ENCODE data around the gene SERPINA12.
"Not testable (repeated sequence)": the region's sequence is repeated elsewhere in the genome, so short reads cannot be mapped to it uniquely, and the experiment has no call there.

Gene SERPINA12

GRCh38 chr14:94484481-94484880, 24.8 kb downstream of the SERPINA12 start:
- H3K9ac ChIP-seq (ENCODE audit: low read length): no peak overlapping the region
- peaks cover 3% of the 10 kb centered on the region; the same call in 1 of the 2 replicates for H3K27me3 ChIP-seq (ENCODE audit: insufficient read depth, low read length)
- no peak overlapping the region for H2AFZ ChIP-seq (ENCODE audit: low read length)
- no peaks in the 10 kb centered on the region for H3K36me3 ChIP-seq (ENCODE audit: insufficient read depth, low read length)
- H3K9me2 ChIP-seq (ENCODE audit: low read depth, low read length): no peaks in the 10 kb centered on the region
- no peaks in the 10 kb centered on the region for H3K4me1 ChIP-seq (ENCODE audit: insufficient read depth, low read length, severe bottlenecking)
- no peaks in the 10 kb centered on the region for H3F3A ChIP-seq (ENCODE audit: insufficient read depth, low read length)
- TF ChIP-seq EZH2 (IDR thresholded peaks at IDR 0.05; ENCODE audit: borderline replicate concordance, low read length) (no peak), CTCF (IDR thresholded peaks at IDR 0.05; ENCODE audit: low read length) (no peak)
- H3K4me3 ChIP-seq (ENCODE audit: low read depth, low read length, poor library complexity, severe bottlenecking): no peak overlapping the region
- H3K27ac ChIP-seq (ENCODE audit: low read depth, low read length, poor library complexity, severe bottlenecking): no peak overlapping the region
- H3K79me2 ChIP-seq (ENCODE audit: insufficient read depth, low read length): no peaks in the 10 kb centered on the region
- no peaks in the 10 kb centered on the region for H4K20me1 ChIP-seq (ENCODE audit: insufficient read depth, low read length)
- H3K9me3 ChIP-seq (ENCODE audit: low read length): no peaks in the 10 kb centered on the region
- no peak overlapping the region for H3K4me2 ChIP-seq (ENCODE audit: low read length)

- Histone ChIP-seq H3K9me2 (ENCODE audit: low read depth, low read length) (no peaks in the 10 kb centered on the region), H3K36me3 (ENCODE audit: insufficient read depth, low read length) (no peaks in the 10 kb centered on the region; the same call in 1 of the 2 replicates), H4K20me1 (ENCODE audit: insufficient read depth, low read length) (no peaks in the 10 kb centered on the region), H3K4me3 (ENCODE audit: low read depth, low read length, poor library complexity, severe bottlenecking) (no peak overlapping the region), H2AFZ (ENCODE audit: low read length) (no peak overlapping the region), H3K4me1 (ENCODE audit: insufficient read depth, low read length, severe bottlenecking) (no peaks in the 10 kb centered on the region), H3K4me2 (ENCODE audit: low read length) (no peak overlapping the region), H3K27me3 (ENCODE audit: insufficient read depth, low read length) (peaks cover 3% of the 10 kb centered on the region), H3F3A (ENCODE audit: insufficient read depth, low read length) (no peaks in the 10 kb centered on the region), H3K9me3 (ENCODE audit: low read length) (0 out of 2 replicates have a peak, but pooled peaks cover 1% of the 10 kb centered on the region), H3K9ac (ENCODE audit: low read length) (no peak overlapping the region), H3K27ac (ENCODE audit: low read depth, low read length, poor library complexity, severe bottlenecking) (no peak overlapping the region), H3K79me2 (ENCODE audit: insufficient read depth, low read length) (no peaks in the 10 kb centered on the region)
- no peak for TF ChIP-seq CTCF (IDR thresholded peaks at IDR 0.05; ENCODE audit: low read length)
- no peak for TF ChIP-seq EZH2 (IDR thresholded peaks at IDR 0.05; ENCODE audit: borderline replicate concordance, low read length)
These were observed 25.5 kb downstream of the SERPINA12 start for GRCh38 chr14:94483729-94484275.

- Histone ChIP-seq H3K9me2 (ENCODE audit: low read depth, low read length) (no peaks in the 10 kb centered on the region), H3F3A (ENCODE audit: insufficient read depth, low read length) (no peaks in the 10 kb centered on the region), H3K27me3 (ENCODE audit: insufficient read depth, low read length) (peaks cover 3% of the 10 kb centered on the region), H3K36me3 (ENCODE audit: insufficient read depth, low read length) (no peaks in the 10 kb centered on the region; the same call in 1 of the 2 replicates), H3K4me2 (ENCODE audit: low read length) (no peak overlapping the region), H3K9ac (ENCODE audit: low read length) (no peak overlapping the region), H4K20me1 (ENCODE audit: insufficient read depth, low read length) (no peaks in the 10 kb centered on the region), H3K9me3 (ENCODE audit: low read length) (0 out of 2 replicates have a peak, but pooled peaks cover 3% of the 10 kb centered on the region), H2AFZ (ENCODE audit: low read length) (no peak overlapping the region), H3K4me3 (ENCODE audit: low read depth, low read length, poor library complexity, severe bottlenecking) (no peak overlapping the region), H3K4me1 (ENCODE audit: insufficient read depth, low read length, severe bottlenecking) (no peaks in the 10 kb centered on the region), H3K27ac (ENCODE audit: low read depth, low read length, poor library complexity, severe bottlenecking) (no peak overlapping the region), H3K79me2 (ENCODE audit: insufficient read depth, low read length) (no peaks in the 10 kb centered on the region)
- TF ChIP-seq EZH2 (IDR thresholded peaks at IDR 0.05; ENCODE audit: borderline replicate concordance, low read length): no peak
- no peak for TF ChIP-seq CTCF (IDR thresholded peaks at IDR 0.05; ENCODE audit: low read length)
These were observed 26.2 kb downstream of the SERPINA12 start for GRCh38 chr14:94483071-94483451.

GRCh38 chr14:94482132-94483070, 26.9 kb downstream of the SERPINA12 start:
- H3K9me2 ChIP-seq (ENCODE audit: low read depth, low read length); H3K4me1 ChIP-seq (ENCODE audit: insufficient read depth, low read length, severe bottlenecking); H3K4me3 ChIP-seq (ENCODE audit: low read depth, low read length, poor library complexity, severe bottlenecking); H2AFZ ChIP-seq (ENCODE audit: low read length); H3K9me3 ChIP-seq (ENCODE audit: low read length); H3K79me2 ChIP-seq (ENCODE audit: insufficient read depth, low read length); H3K9ac ChIP-seq (ENCODE audit: low read length); H3K4me2 ChIP-seq (ENCODE audit: low read length); H3K36me3 ChIP-seq (ENCODE audit: insufficient read depth, low read length); H3F3A ChIP-seq (ENCODE audit: insufficient read depth, low read length); H4K20me1 ChIP-seq (ENCODE audit: insufficient read depth, low read length); H3K27me3 ChIP-seq (ENCODE audit: insufficient read depth, low read length); H3K27ac ChIP-seq (ENCODE audit: low read depth, low read length, poor library complexity, severe bottlenecking): not testable (repeated sequence)
